Uterine smooth muscle cell (primary cell): ENCODE data around the gene CDYL2. TPM values are rescaled to one million over a fixed set of nuclear protein-coding genes. Genes with fewer than 3 reads are reported as not detected.

ENCODE experiments used
- total RNA-seq: library from RNA; depleted of rRNA; stranded (reverse); fragments of >200 nt; gene quantifications from 2 replicates; pipeline ENCODE4 v1.2.3, GENCODE V29; 2014

Gene CDYL2, protein sequence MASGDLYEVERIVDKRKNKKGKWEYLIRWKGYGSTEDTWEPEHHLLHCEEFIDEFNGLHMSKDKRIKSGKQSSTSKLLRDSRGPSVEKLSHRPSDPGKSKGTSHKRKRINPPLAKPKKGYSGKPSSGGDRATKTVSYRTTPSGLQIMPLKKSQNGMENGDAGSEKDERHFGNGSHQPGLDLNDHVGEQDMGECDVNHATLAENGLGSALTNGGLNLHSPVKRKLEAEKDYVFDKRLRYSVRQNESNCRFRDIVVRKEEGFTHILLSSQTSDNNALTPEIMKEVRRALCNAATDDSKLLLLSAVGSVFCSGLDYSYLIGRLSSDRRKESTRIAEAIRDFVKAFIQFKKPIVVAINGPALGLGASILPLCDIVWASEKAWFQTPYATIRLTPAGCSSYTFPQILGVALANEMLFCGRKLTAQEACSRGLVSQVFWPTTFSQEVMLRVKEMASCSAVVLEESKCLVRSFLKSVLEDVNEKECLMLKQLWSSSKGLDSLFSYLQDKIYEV
- total RNA-seq, result 9.9 and 10.3 TPM in 2 replicates

DNA sequence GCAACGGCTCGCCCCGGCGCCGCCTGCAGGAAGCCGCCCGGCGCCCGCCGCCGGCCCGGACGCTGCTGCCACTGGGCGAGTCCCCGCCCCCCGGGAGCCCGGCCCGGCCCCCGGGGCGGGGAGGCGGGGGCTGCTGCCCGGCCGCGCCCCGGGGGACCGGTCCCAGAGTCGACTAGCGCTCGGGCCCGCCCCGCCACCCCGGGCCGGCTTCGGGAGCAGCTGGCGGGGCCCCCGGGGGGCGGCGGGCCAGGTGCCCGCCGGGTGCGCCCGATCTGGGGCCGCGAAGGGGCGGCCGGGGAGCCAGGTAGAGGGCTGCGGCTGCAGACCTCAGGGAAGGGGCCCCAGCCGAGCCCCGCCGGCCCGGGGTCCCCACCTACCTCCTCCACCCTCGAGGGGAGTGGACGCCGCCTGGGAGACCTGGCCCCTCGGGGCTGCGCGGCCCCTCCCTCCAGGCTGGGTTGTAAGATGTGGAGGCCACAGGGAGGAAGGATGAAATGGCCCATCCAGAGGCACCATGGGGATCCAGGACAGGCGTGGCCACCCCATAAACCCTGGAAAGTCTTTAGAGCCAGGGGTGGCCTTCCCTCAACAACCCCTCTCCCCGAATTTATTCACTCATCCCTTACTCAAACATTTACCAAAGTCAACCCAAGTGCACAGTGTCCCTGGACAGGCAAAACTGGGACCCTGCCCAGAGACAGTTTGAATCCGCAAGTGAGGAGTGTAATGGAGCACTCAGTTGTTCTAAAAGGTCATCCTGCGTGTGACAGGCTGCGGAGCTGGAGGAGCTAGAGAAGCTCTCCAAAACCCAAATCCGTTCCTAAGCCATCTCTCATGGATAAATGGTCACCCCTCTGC, at the start of gene CDYL2:
TSS of gene CDYL2 (minus strand) at position 73 of the 858 bp plus-strand sequence. CDS start 425 bp downstream, outside the sequence.

Other genes starting within 250 kb of the CDYL2 start
- 55.9 and 72.4 TPM in 2 replicates for gene CMC2, start 202.3 kb upstream of the CDYL2 start, total RNA-seq
- gene CENPN, start 202.6 kb upstream of the CDYL2 start, total RNA-seq, result 33.7 and 81.5 TPM in 2 replicates
- 38.6 and 49.0 TPM in 2 replicates for gene ATMIN, start 231.2 kb upstream of the CDYL2 start, total RNA-seq